ENCODE measurements around the gene KIF25.

KIF25 gene

GRCh38 chr6:168039301-168039700, 41.8 kb downstream of the KIF25 start:
- DNase-seq, result no peak

- DNase-seq, result no peak
Measured at GRCh38 chr6:168039849-168040248, 42.4 kb downstream of the KIF25 start.

GRCh38 chr6:168040856-168041496, 43.5 kb downstream of the KIF25 start:
- DNase-seq, result no peak

- DNase-seq, result no peak
Measured at GRCh38 chr6:168041928-168042327, 44.5 kb downstream of the KIF25 start.

- DNase-seq, result no peak
Measured at GRCh38 chr6:168042426-168043192, 45.1 kb downstream of the KIF25 start.

GRCh38 chr6:168043193-168043847, 45.8 kb downstream of the KIF25 start:
- no peak for DNase-seq

GRCh38 chr6:168043848-168044415, 46.5 kb downstream of the KIF25 start:
- no peak for DNase-seq

- DNase-seq, result no peak
Measured at GRCh38 chr6:168044521-168045130, 47.2 kb downstream of the KIF25 start.

- no peak for DNase-seq
Measured at GRCh38 chr6:168045141-168045691, 47.7 kb downstream of the KIF25 start.

- DNase-seq, result no peak
Measured at GRCh38 chr6:168045706-168046620, 48.5 kb downstream of the KIF25 start.

- DNase-seq, result no peak
Measured at GRCh38 chr6:168046696-168047095, 49.2 kb downstream of the KIF25 start.

- no peak for DNase-seq
Measured at GRCh38 chr6:168047841-168048723, 50.6 kb downstream of the KIF25 start.

GRCh38 chr6:168048724-168049025, 51.2 kb downstream of the KIF25 start:
- DNase-seq, result no peak

GRCh38 chr6:168049277-168049676, 51.8 kb downstream of the KIF25 start:
- no peak for DNase-seq

- DNase-seq, result no peak
Measured at GRCh38 chr6:168049706-168050224, 52.3 kb downstream of the KIF25 start.

- DNase-seq, result no peak
Measured at GRCh38 chr6:168050225-168050880, 52.9 kb downstream of the KIF25 start.

- DNase-seq, result no peak
Measured at GRCh38 chr6:168050881-168051586, 53.6 kb downstream of the KIF25 start.

- DNase-seq, result no peak
Measured at GRCh38 chr6:168051648-168052047, 54.2 kb downstream of the KIF25 start.

GRCh38 chr6:168052291-168052891, 54.9 kb downstream of the KIF25 start:
- no peak for DNase-seq
